HepG2 (cell line): ENCODE results near the gene SLC8A2. TPM values are rescaled to one million over a fixed set of nuclear protein-coding genes. Genes with fewer than 3 reads are reported as not detected.

Source experiments
- ATAC-seq: fragments of 200-7000 bp; cut with Tn5 transposase; 3 replicates; pipeline ENCODE4 v1.9.1; 2020; ENCODE audit warnings: mild to moderate bottlenecking, moderate library complexity
- BruUV-seq: library from RNA; stranded (reverse); fragments of 400-500 nt; replicated peaks from 2 replicates; lab custom pipeline; 2021; lab: Mats Ljungman, UMichigan
- CTCF ChIA-PET: fragments of 300-600 bp; formaldehyde crosslinking; extraction: SDS; loops from one replicate; lab custom pipeline; 2021; ENCODE audit warnings: low total read pairs, inconsistent platforms, low intra/inter-chr PET ratio; lab: Yijun Ruan, JAX
- POLR2A ChIA-PET: fragments of 350-600 bp; sonication (Branson Sonifier 250); formaldehyde crosslinking; loops from one replicate; lab custom pipeline; 2020; ENCODE audit warnings: antibody characterized with exemption, inconsistent platforms; lab: Yijun Ruan, JAX
- DNase-seq: peaks from one replicate; pipeline ENCODE4 v3.0.0-alpha.2; 2015; ENCODE audit warnings: low spot score
- FAIRE-seq: peaks from 3 replicates; lab custom pipeline; 2011; peaks lifted over from hg19 to GRCh38; lab: Jason Lieb, UNC
- H2AFZ ChIP-seq: one replicate; pipeline ENCODE4 v1.6.1; 2011; ENCODE audit warnings: low read length, inconsistent platforms
- H3K27ac ChIP-seq: fragments of 300-600 bp; 3 replicates; pipeline ENCODE4 v1.8.0; 2011; ENCODE audit warnings: mixed run types, mild to moderate bottlenecking, mixed read lengths, low read length, inconsistent platforms; ENCODE audit not compliant: insufficient read depth; ENCODE audit errors: extremely low read length
- H3K27me3 ChIP-seq, 2 experiments: fragments of 200-600 bp in 1 of 2; 2 replicates in 1 of 2; 3 replicates in 1 of 2; pipeline versions ENCODE4 v1.6.0 to v1.8.0; 2011; ENCODE audit warnings: low read length in 2 of 2, mild to moderate bottlenecking in 2 of 2, moderate library complexity in 2 of 2, inconsistent platforms in 1 of 2; ENCODE audit not compliant: insufficient read depth in 2 of 2, control insufficient read depth in 1 of 2
- H3K36me3 ChIP-seq, 2 experiments: fragments of 200-600 bp in 1 of 2; replicated peaks in 1 of 2; 2 replicates in 1 of 2; 3 replicates in 1 of 2; pipeline versions ENCODE4 v1.5.1 to v1.8.0; 2011; ENCODE audit warnings: low read length in 2 of 2, inconsistent platforms in 1 of 2; ENCODE audit not compliant: insufficient read depth in 2 of 2, control insufficient read depth in 1 of 2
- H3K4me1 ChIP-seq: 2 replicates; pipeline ENCODE4 v1.5.1; 2012; ENCODE audit warnings: low read length, inconsistent platforms; ENCODE audit not compliant: insufficient read depth
- H3K4me2 ChIP-seq: 2 replicates; pipeline ENCODE4 v1.6.0; 2011; ENCODE audit warnings: low read depth, low read length, inconsistent platforms
- H3K4me3 ChIP-seq, 3 experiments: fragments of 200-600 bp in 1 of 3; sonication (generic), shearing (Covaris generic) in 1 of 3; replicated peaks in 1 of 3; 2 replicates each; pipeline ENCODE4 v1.5.1; 2011 to 2016; ENCODE audit warnings: low read length in 3 of 3, inconsistent platforms in 2 of 3, low read depth in 2 of 3, mild to moderate bottlenecking in 2 of 3, control low read depth in 1 of 3, mixed read lengths in 1 of 3; ENCODE audit not compliant: insufficient read depth in 1 of 3
- H3K79me2 ChIP-seq: one replicate; pipeline ENCODE4 v1.6.1; 2011; ENCODE audit warnings: low read length, inconsistent platforms; ENCODE audit not compliant: insufficient read depth
- H3K9ac ChIP-seq: 2 replicates; pipeline ENCODE4 v1.6.0; 2011; ENCODE audit warnings: mild to moderate bottlenecking, low read depth, low read length, inconsistent platforms; ENCODE audit not compliant: insufficient read depth
- H3K9me3 ChIP-seq: 2 replicates; pipeline ENCODE4 v1.5.1; 2012; ENCODE audit warnings: mild to moderate bottlenecking, low read length
- H4K20me1 ChIP-seq: 2 replicates; pipeline ENCODE4 v1.6.0; 2011; ENCODE audit warnings: inconsistent platforms, mild to moderate bottlenecking, low read length, moderate library complexity; ENCODE audit not compliant: insufficient read depth
- ARHGAP35 ChIP-seq: sonication (generic); formaldehyde crosslinking; IDR thresholded peaks from 2 replicates; pipeline ENCODE4 v1.9.0; 2022; ENCODE audit warnings: mild to moderate bottlenecking, inconsistent platforms, moderate library complexity, missing genetic modification reagents, borderline replicate concordance
- ARID4A ChIP-seq: sonication (generic); formaldehyde crosslinking; IDR thresholded peaks from 2 replicates; pipeline ENCODE4 v1.5.0; 2020; ENCODE audit warnings: mild to moderate bottlenecking, missing genetic modification reagents, borderline replicate concordance
- ATF2 ChIP-seq: sonication (generic); formaldehyde crosslinking; IDR thresholded peaks from 2 replicates; pipeline ENCODE4 v1.4.0; 2020; ENCODE audit warnings: missing genetic modification reagents
- DMTF1 ChIP-seq: sonication (generic); formaldehyde crosslinking; IDR thresholded peaks from 2 replicates; pipeline ENCODE4 v1.4.0; 2020; ENCODE audit warnings: mild to moderate bottlenecking, missing genetic modification reagents
- FOXP1 ChIP-seq, 2 experiments: fragments of 450-650 bp in 1 of 2; IDR thresholded peaks; 2 replicates each; pipeline ENCODE4 v1.6.1; 2017 to 2018; ENCODE audit warnings: antibody characterized with exemption in 1 of 2
- MED1 ChIP-seq: sonication (generic); formaldehyde crosslinking; IDR thresholded peaks from 2 replicates; pipeline ENCODE4 v1.4.0; 2020; ENCODE audit warnings: missing genetic modification reagents
- PHF5A ChIP-seq: IDR thresholded peaks from one replicate; pipeline ENCODE4 v1.6.1; 2018; ENCODE audit warnings: low read depth, missing genetic modification reagents; ENCODE audit not compliant: unreplicated experiment
- SRF ChIP-seq: IDR thresholded peaks from 2 replicates; pipeline ENCODE4 v1.6.1; 2011; ENCODE audit warnings: mild to moderate bottlenecking, low read depth, low read length, moderate library complexity
- ZBTB10 ChIP-seq: sonication (generic); formaldehyde crosslinking; IDR thresholded peaks from 2 replicates; pipeline ENCODE4 v1.4.0; 2020; ENCODE audit warnings: missing genetic modification reagents, borderline replicate concordance
- ZNF224 ChIP-seq: sonication (generic); formaldehyde crosslinking; IDR thresholded peaks from 2 replicates; pipeline ENCODE4 v1.5.0; 2020; ENCODE audit warnings: mild to moderate bottlenecking, missing genetic modification reagents
- ZSCAN30 ChIP-seq: sonication (generic); formaldehyde crosslinking; IDR thresholded peaks from 2 replicates; pipeline ENCODE4 v1.5.0; 2020; ENCODE audit warnings: mild to moderate bottlenecking, missing genetic modification reagents
- WGBS: methylation state at CpG from one replicate; pipeline ENCODE4 v1.1.6; 2017; ENCODE audit warnings: low lambda C conversion rate; 5-methylcytosine and 5-hydroxymethylcytosine counted together
- in situ Hi-C: cut with HindIII; loops from 2 replicates; pipeline ENCODE4 v1.10.0; 2017; ENCODE audit warnings: low pct_unique_long_range_greater_than_20kb; ENCODE audit not compliant: extremely low pct_ligation_motif_present
- intact Hi-C: fragments of 100-400 bp; cut with micrococcal nuclease; formaldehyde crosslinking; loops from one replicate; pipeline ENCODE4 v1.10.0; 2022; ENCODE audit not compliant: unreplicated experiment
- polyA plus RNA-seq, 8 experiments: library from polyadenylated mRNA; depleted of rRNA in 3 of 8; stranded (reverse) in 7 of 8; unstranded in 1 of 8; fragments of >200 nt; fragmentation: Illumina TruSeq in 4 of 8; extraction: Trizol in 4 of 8; gene quantifications; 2 replicates each; pipeline versions ENCODE4 v1.2.1 to v1.2.3, GENCODE V29; 2011 to 2016; ENCODE audit warnings: low read depth in 4 of 8, missing spikeins in 1 of 8, mixed read lengths in 1 of 8; ENCODE audit not compliant: insufficient read depth in 1 of 8
- total RNA-seq, 5 experiments: library from RNA; depleted of rRNA; stranded (reverse); fragments of >200 nt; fragmentation: Illumina TruSeq; extraction: Trizol; gene quantifications; 2 replicates each; pipeline ENCODE4 v1.2.3, GENCODE V29; 2016; ENCODE audit warnings: low read depth in 1 of 5

SLC8A2 gene
- total and polyA plus RNA-seq, 2 of the 13 experiments (the other 11 are each of a cell fraction or from before 2014, with no cell fraction given): 0.02 TPM; not detected in 1

GRCh38 chr19:47512183-47512947, 40.7 kb upstream of the SLC8A2 start:
- peak overlapping the region; percentile 49 for H3K27ac ChIP-seq
- H3K4me3 ChIP-seq: peak overlapping the region; percentile 93 to 99 (median 98)
- H4K20me1 ChIP-seq: no peaks in the 10 kb centered on the region
- WGBS: 29% methylated on average over 9 of the region's 11 CpGs
- FAIRE-seq: peak; percentile 68
- ATAC-seq: peak; percentile 20
- peak; percentile 52 for DNase-seq
- no peaks in the 10 kb centered on the region; a peak in 1 of 5 replicates for H3K27me3 ChIP-seq
- peak overlapping the region; percentile 90 for H3K4me2 ChIP-seq
- peak overlapping the region; percentile 92 for H3K9ac ChIP-seq
- intact Hi-C loops: loop anchor here (2.0 kb wide), 1 partner anchor 186 kb away; no protein-coding TSS in a partner anchor
- in situ Hi-C loops: no loop called here
- H3K79me2 ChIP-seq: peaks cover 60% of the 10 kb centered on the region
- BruUV-seq: TSS peak; percentile 42
- H3K9me3 ChIP-seq: no peaks in the 10 kb centered on the region
- peaks cover 29% of the 10 kb centered on the region for H3K4me1 ChIP-seq
- ChIA-PET POLR2A (interaction anchor here (1.2 to 1.5 kb wide), 2 partner anchors 8 to 112 kb away, joined by 4 read pairs; no protein-coding TSS in a partner anchor), CTCF (no interaction called here)
- H3K36me3 ChIP-seq: peaks cover 0 to 3% of the 10 kb centered on the region in 2 experiments; a peak in 2 of 5 replicates
- no peak overlapping the region for H2AFZ ChIP-seq
- TF ChIP-seq ATF2 (no peak), ZNF224 (CRISPR knock-in tag) (no peak; the same call in 1 of the 2 replicates), ARHGAP35 (CRISPR knock-in tag) (no peak), MED1 (CRISPR knock-in tag) (peak; percentile 10; the same call in 1 of the 2 replicates), SRF (no peak), ZBTB10 (CRISPR knock-in tag) (no peak), DMTF1 (CRISPR knock-in tag) (no peak), PHF5A (CRISPR knock-in tag) (no peak), ARID4A (peak; percentile 38; the same call in 1 of the 2 replicates), FOXP1 (IDR thresholded peaks at IDR 0.05) (no peak), FOXP1 (CRISPR knock-in tag; IDR thresholded peaks at IDR 0.05) (no peak), ZSCAN30 (no peak)
